Neutrophil (primary cell): ENCODE measurements around the gene ELMO1.

Source experiments
- H3K27ac ChIP-seq: fragments of 200-600 bp; sonication (generic); 2 replicates; pipeline ENCODE4 v1.5.1; 2016; ENCODE audit warnings: mild to moderate bottlenecking, moderate library complexity
- H3K27me3 ChIP-seq: fragments of 200-600 bp; sonication (generic); 2 replicates; pipeline ENCODE4 v1.6.0; 2016; ENCODE audit warnings: mild to moderate bottlenecking
- H3K36me3 ChIP-seq: fragments of 200-600 bp; sonication (generic); 2 replicates; pipeline ENCODE4 v1.5.1; 2017
- H3K4me1 ChIP-seq, 2 experiments: fragments of 200-600 bp in 1 of 2; sonication (generic) in 1 of 2; 1 replicate in 1 of 2; 2 replicates in 1 of 2; pipeline versions ENCODE4 v1.5.1 to v1.6.1; 2013 to 2016; ENCODE audit warnings: low read depth in 1 of 2, low read length in 1 of 2, mild to moderate bottlenecking in 1 of 2, moderate library complexity in 1 of 2; ENCODE audit not compliant: control insufficient read depth in 1 of 2, insufficient read depth in 1 of 2
- H3K4me3 ChIP-seq, 2 experiments: fragments of 200-600 bp in 1 of 2; sonication (generic) in 1 of 2; 1 replicate in 1 of 2; 2 replicates in 1 of 2; pipeline ENCODE4 v1.5.1; 2013 to 2016; ENCODE audit warnings: low read depth in 1 of 2, low read length in 1 of 2, mild to moderate bottlenecking in 1 of 2, moderate library complexity in 1 of 2
- H3K9me3 ChIP-seq: fragments of 200-600 bp; sonication (generic); 2 replicates; pipeline ENCODE4 v1.5.1; 2016
- CTCF ChIP-seq: fragments of 200-600 bp; sonication (generic); IDR thresholded peaks from 2 replicates; pipeline ENCODE4 v1.5.1; 2016; ENCODE audit warnings: antibody characterized with exemption

The ELMO1 gene

GRCh38 chr7:37007268-37007667 lies 441.4 kb downstream of the ELMO1 start:
- Histone ChIP-seq H3K27me3 (no peaks in the 10 kb centered on the region), H3K4me1 (no peaks in the 10 kb centered on the region), H3K9me3 (no peaks in the 10 kb centered on the region), H3K27ac (peak overlapping the region; percentile 12), H3K4me3 (no peak overlapping the region), H3K36me3 (peaks cover 21% of the 10 kb centered on the region)
- TF ChIP-seq CTCF = no peak

- no peak overlapping the region for H3K27ac ChIP-seq
- no peak overlapping the region for H3K4me3 ChIP-seq
- H3K9me3 ChIP-seq = no peaks in the 10 kb centered on the region
- TF ChIP-seq CTCF = no peak
- no peaks in the 10 kb centered on the region for H3K27me3 ChIP-seq
- H3K4me1 ChIP-seq = no peaks in the 10 kb centered on the region
- peaks cover 16% of the 10 kb centered on the region for H3K36me3 ChIP-seq
Observed at GRCh38 chr7:37006764-37007163, 441.9 kb downstream of the ELMO1 start.

- TF ChIP-seq CTCF = no peak
- no peaks in the 10 kb centered on the region for H3K36me3 ChIP-seq
- H3K9me3 ChIP-seq = no peaks in the 10 kb centered on the region
Observed at GRCh38 chr7:37000511-37000910, 448.2 kb downstream of the ELMO1 start.

GRCh38 chr7:36999626-37000485 lies 448.8 kb downstream of the ELMO1 start:
- Histone ChIP-seq H3K27ac (no peak overlapping the region), H3K36me3 (no peaks in the 10 kb centered on the region), H3K4me1 (peaks cover 0 to 5% of the 10 kb centered on the region in 2 experiments), H3K27me3 (no peaks in the 10 kb centered on the region), H3K9me3 (no peaks in the 10 kb centered on the region), H3K4me3 (no peak overlapping the region)
- no peak for TF ChIP-seq CTCF

More at GRCh38 chr7:37000511-37000910, 448.2 kb downstream of the ELMO1 start:
- Histone ChIP-seq H3K27me3 (no peaks in the 10 kb centered on the region), H3K4me3 (no peak overlapping the region), H3K27ac (no peak overlapping the region), H3K4me1 (peaks cover 0 to 5% of the 10 kb centered on the region in 2 experiments)

GRCh38 chr7:36995776-36996175 lies 452.9 kb downstream of the ELMO1 start:
- H3K36me3 ChIP-seq = no peaks in the 10 kb centered on the region
- no peak overlapping the region for H3K4me3 ChIP-seq
- H3K9me3 ChIP-seq = no peaks in the 10 kb centered on the region
- H3K27ac ChIP-seq = no peak overlapping the region
- no peaks in the 10 kb centered on the region for H3K27me3 ChIP-seq
- TF ChIP-seq CTCF = no peak
- peaks cover 0 to under 1% of the 10 kb centered on the region in 2 experiments for H3K4me1 ChIP-seq
